B cell (primary cell): ENCODE data around the gene POLR1G. TPM values are rescaled to one million over a fixed set of nuclear protein-coding genes. Genes with fewer than 3 reads are reported as not detected.
A peak's percentile ranks its signal among the peaks of the same experiment; 100 is the strongest.

ENCODE experiments used
- ATAC-seq: fragments of 200-7000 bp; cut with Tn5 transposase; one replicate; pipeline ENCODE4 v1.10.0; 2021; ENCODE audit warnings: low read depth, mild to moderate bottlenecking, moderate number of reproducible peaks, moderate library complexity
- CTCF ChIA-PET: fragments of 350-600 bp; sonication (Branson Sonifier 250); formaldehyde crosslinking; loops from one replicate; lab custom pipeline; 2021; ENCODE audit warnings: antibody characterized with exemption, inconsistent platforms; lab: Charles Lee
- POLR2A ChIA-PET: fragments of 350-600 bp; sonication (Branson Sonifier 250); formaldehyde crosslinking; loops from one replicate; lab custom pipeline; 2021; ENCODE audit warnings: antibody characterized with exemption; lab: Charles Lee
- DNase-seq: peaks from one replicate; pipeline ENCODE4 v3.0.0; 2013
- H2AFZ ChIP-seq: 2 replicates; pipeline ENCODE4 v1.6.1; 2012; ENCODE audit warnings: mild to moderate bottlenecking, low read depth, low read length; ENCODE audit not compliant: insufficient read depth, poor library complexity, severe bottlenecking
- H3K27ac ChIP-seq, 2 donors: 1 replicate in 1 of 2; 2 replicates in 1 of 2; pipeline ENCODE4 v1.5.1; 2012 to 2013; ENCODE audit warnings: low read length in 2 of 2, mild to moderate bottlenecking in 2 of 2, moderate library complexity in 1 of 2
- H3K27me3 ChIP-seq, 4 experiments: fragments of 200-600 bp in 1 of 4; sonication (generic) in 1 of 4; replicated peaks in 1 of 4; 1 replicate in 2 of 4; 2 replicates in 2 of 4; pipeline versions ENCODE4 v1.6.1 to v1.7.0; 2013 to 2016; ENCODE audit warnings: low read length in 3 of 4, mild to moderate bottlenecking in 2 of 4, mixed read lengths in 1 of 4, moderate library complexity in 1 of 4; ENCODE audit not compliant: insufficient read depth in 4 of 4, control insufficient read depth in 3 of 4; ENCODE audit errors: control extremely low read depth in 1 of 4
- H3K36me3 ChIP-seq, 2 experiments: replicated peaks in 1 of 2; 1 replicate in 1 of 2; 2 replicates in 1 of 2; pipeline versions ENCODE4 v1.6.1 to v1.7.1; 2013; ENCODE audit warnings: low read length in 1 of 2; ENCODE audit not compliant: insufficient read depth in 2 of 2, control insufficient read depth in 1 of 2; ENCODE audit errors: control extremely low read depth in 1 of 2, extremely low read depth in 1 of 2
- H3K4me1 ChIP-seq, 2 donors: fragments of 200-600 bp in 1 of 2; sonication (generic) in 1 of 2; 1 replicate in 1 of 2; 2 replicates in 1 of 2; pipeline versions ENCODE4 v1.5.1 to v1.6.1; 2013 to 2017; ENCODE audit warnings: low read length in 2 of 2; ENCODE audit not compliant: control insufficient read depth in 2 of 2, insufficient read depth in 2 of 2
- H3K4me2 ChIP-seq: replicated peaks from 2 replicates; pipeline ENCODE3; 2012; ENCODE audit warnings: mild to moderate bottlenecking, low read depth, low read length; ENCODE audit not compliant: poor library complexity, severe bottlenecking
- H3K4me3 ChIP-seq, 5 experiments: fragments of 200-600 bp in 1 of 5; sonication (generic) in 1 of 5; 1 replicate in 3 of 5; 2 replicates in 2 of 5; pipeline versions ENCODE4 v1.5.1 to v1.7.0; 2011 to 2016; ENCODE audit warnings: low read length in 4 of 5, mild to moderate bottlenecking in 4 of 5, low read depth in 2 of 5, control low read depth in 1 of 5, moderate library complexity in 1 of 5; ENCODE audit not compliant: insufficient read depth in 1 of 5; ENCODE audit errors: control extremely low read depth in 1 of 5, extremely low read depth in 1 of 5
- H3K79me2 ChIP-seq: fragments of 200-600 bp; sonication (generic); one replicate; pipeline ENCODE4 v1.6.0; 2016; ENCODE audit warnings: low read length; ENCODE audit not compliant: control insufficient read depth, insufficient read depth
- H3K9ac ChIP-seq: fragments of 200-600 bp; sonication (generic); 2 replicates; pipeline ENCODE4 v1.6.1; 2017; ENCODE audit warnings: mild to moderate bottlenecking, low read length, moderate library complexity
- H3K9me3 ChIP-seq, 3 donors: one replicate each; pipeline versions ENCODE4 v1.6.1 to v1.7.1; 2013; ENCODE audit warnings: low read length in 2 of 3; ENCODE audit not compliant: control insufficient read depth in 2 of 3, insufficient read depth in 1 of 3; ENCODE audit errors: control extremely low read depth in 1 of 3
- H4K20me1 ChIP-seq: 2 replicates; pipeline ENCODE4 v1.6.0; 2012; ENCODE audit warnings: mild to moderate bottlenecking, low read length; ENCODE audit not compliant: insufficient read depth, control insufficient read depth, poor library complexity, severe bottlenecking
- H3K27ac Mint-ChIP-seq: one replicate; pipeline ENCODE4 v1.8.0; 2021; ENCODE audit warnings: mixed read lengths
- H3K27me3 Mint-ChIP-seq: one replicate; pipeline ENCODE4 v1.8.0; 2021; ENCODE audit warnings: mixed read lengths
- H3K4me1 Mint-ChIP-seq: one replicate; pipeline ENCODE4 v1.8.0; 2021; ENCODE audit warnings: mixed read lengths
- H3K4me3 Mint-ChIP-seq: one replicate; pipeline ENCODE4 v1.8.0; 2021; ENCODE audit warnings: mixed read lengths
- H3K9me3 Mint-ChIP-seq: one replicate; pipeline ENCODE4 v1.8.0; 2022; ENCODE audit warnings: mixed read lengths; ENCODE audit not compliant: insufficient read depth
- CTCF ChIP-seq: fragments of 200-600 bp; IDR thresholded peaks from one replicate; pipeline ENCODE4 v1.8.0; 2022; ENCODE audit warnings: antibody characterized with exemption, mild to moderate bottlenecking
- EZH2 ChIP-seq: IDR thresholded peaks from 2 replicates; pipeline ENCODE4 v1.6.1; 2012; ENCODE audit warnings: borderline replicate concordance, low read depth, mild to moderate bottlenecking, moderate library complexity, low read length; ENCODE audit not compliant: insufficient read depth, poor library complexity, severe bottlenecking
- WGBS: methylation state at CpG from one replicate; pipeline ENCODE4 v1.1.5; 2013; ENCODE audit warnings: missing lambda C conversion rate; ENCODE audit not compliant: insufficient coverage; 5-methylcytosine and 5-hydroxymethylcytosine counted together
- intact Hi-C: fragments of 100-400 bp; cut with micrococcal nuclease; formaldehyde crosslinking; loops from one replicate; pipeline ENCODE4 v1.10.0; 2022
- polyA plus RNA-seq: library from polyadenylated mRNA; depleted of rRNA; stranded (reverse); fragments of >200 nt; gene quantifications from 2 replicates; pipeline ENCODE4 v1.2.3, GENCODE V29; 2012
- total RNA-seq, 2 donors: library from RNA; stranded (reverse); fragments of 120-200 nt in 1 of 2; gene quantifications; 1 replicate in 1 of 2; 2 replicates in 1 of 2; pipeline versions ENCODE4 v1.2.3 to v1.2.4, GENCODE V29; 2013 to 2022

The POLR1G gene
- total and polyA plus RNA-seq, 2 donors (not counting 1 experiment from before 2014, with no cell fraction given): 2.1 to 4.3 TPM

GRCh38 chr19:45456500-45456815 lies 50.0 kb downstream of the POLR1G start:
- H3K27ac Mint-ChIP-seq: peak overlapping the region; percentile 77

More at GRCh38 chr19:45456500-45456815, 50.0 kb downstream of the POLR1G start:
- no peaks in the 10 kb centered on the region for H3K27me3 Mint-ChIP-seq
- H3K4me2 ChIP-seq: peak overlapping the region; percentile 70
- intact Hi-C loops: loop anchor here (1.0 kb wide), 1 partner anchor 8 kb away; no protein-coding TSS in a partner anchor
- H3K9me3 Mint-ChIP-seq: no peaks in the 10 kb centered on the region
- H3K9me3 ChIP-seq: peaks cover 0 to 6% (median 0%) of the 10 kb centered on the region in 3 donors
- TF ChIP-seq CTCF: no peak
- TF ChIP-seq EZH2: no peak
- ChIA-PET CTCF (interaction anchor here (0.6 to 2.2 kb wide), 3 partner anchors 17 to 49 kb away, joined by 3 to 13 read pairs (median 3); no protein-coding TSS in a partner anchor), POLR2A (interaction anchor here (0.6 to 2.7 kb wide), 6 partner anchors 10 to 274 kb away, joined by 3 to 7 read pairs (median 4); partner anchors contain the start of gene FOSB)
- peaks cover 2% of the 10 kb centered on the region for H3K79me2 ChIP-seq
- peaks cover 0 to 3% (median 0%) of the 10 kb centered on the region in 4 experiments for H3K27me3 ChIP-seq
- DNase-seq: no peak
- H3K4me1 Mint-ChIP-seq: peaks cover 41% of the 10 kb centered on the region
- peak overlapping the region in 1 of 5 experiments; percentile 3 for H3K4me3 ChIP-seq
- no peaks in the 10 kb centered on the region for H3K36me3 ChIP-seq
- peak overlapping the region; percentile 59 for H2AFZ ChIP-seq
- H3K27ac ChIP-seq: no peak overlapping the region
- no CpG with 5 or more reads among the region's 2 CpGs for WGBS
- H3K4me3 Mint-ChIP-seq: peak overlapping the region; percentile 60
- no peaks in the 10 kb centered on the region for H4K20me1 ChIP-seq
- peaks cover 19 to 33% of the 10 kb centered on the region in 2 donors for H3K4me1 ChIP-seq
- no peak overlapping the region for H3K9ac ChIP-seq
- ATAC-seq: no peak
